ENCODE results near the gene RHOBTB3.

- no peak for TF ChIP-seq CTCF (IDR thresholded peaks at IDR 0.05 in 2 of 3, conservative IDR thresholded peaks at IDR 0.05 in 1 of 3; ENCODE audit: borderline replicate concordance in 1 of 3, insufficient read depth in 1 of 3, low read depth in 2 of 3, low read length in 2 of 3)
- TF ChIP-seq POLR2AphosphoS5 (IDR thresholded peaks at IDR 0.05; ENCODE audit: low read depth, low read length), result no peak
- no peak for TF ChIP-seq RAD21 (IDR thresholded peaks at IDR 0.05; ENCODE audit: low read depth)
- TF ChIP-seq POLR2A (IDR thresholded peaks at IDR 0.05; ENCODE audit: borderline replicate concordance, extremely low read depth, insufficient read depth, insufficient read length), result no peak
- TF ChIP-seq ZNF274 (IDR thresholded peaks at IDR 0.05; ENCODE audit: low read depth, low read length), result no peak
- TF ChIP-seq CEBPB (IDR thresholded peaks at IDR 0.05; ENCODE audit: low read depth), result no peak
- TF ChIP-seq, protein P1, sequence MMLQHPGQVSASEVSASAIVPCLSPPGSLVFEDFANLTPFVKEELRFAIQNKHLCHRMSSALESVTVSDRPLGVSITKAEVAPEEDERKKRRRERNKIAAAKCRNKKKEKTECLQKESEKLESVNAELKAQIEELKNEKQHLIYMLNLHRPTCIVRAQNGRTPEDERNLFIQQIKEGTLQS (IDR thresholded peaks at IDR 0.05), result no peak
Observed at GRCh38 chr5:95797301-95797700, 66.2 kb downstream of the RHOBTB3 start.
